Brain microvascular endothelial cell (primary cell): ENCODE results near the gene VPS36.
A peak's percentile ranks its signal among the peaks of the same experiment; 100 is the strongest.
"Not testable (repeated sequence)": the region's sequence is repeated elsewhere in the genome, so short reads cannot be mapped to it uniquely, and the experiment has no call there.

ENCODE experiments used
- DNase-seq: peaks from one replicate; pipeline ENCODE4 v3.0.0-alpha.2; 2020
- H3K27ac ChIP-seq: fragments of 250-450 bp; sonication (Bioruptor Pico); 2 replicates; pipeline ENCODE4 v1.5.1; 2020; ENCODE audit warnings: mild to moderate bottlenecking, moderate library complexity
- H3K27me3 ChIP-seq: fragments of 250-450 bp; sonication (Bioruptor Pico); replicated peaks from 2 replicates; pipeline ENCODE4 v1.5.1; 2020; ENCODE audit warnings: mild to moderate bottlenecking
- H3K36me3 ChIP-seq: fragments of 250-450 bp; sonication (Bioruptor Pico); replicated peaks from 2 replicates; pipeline ENCODE4 v1.5.1; 2020; ENCODE audit warnings: mild to moderate bottlenecking
- H3K4me3 ChIP-seq: 2 replicates; pipeline ENCODE4 v1.5.1; 2011; ENCODE audit warnings: low read depth, mild to moderate bottlenecking, control low read depth, low read length, moderate library complexity
- in situ Hi-C: cut with HindIII; loops from 2 replicates; pipeline ENCODE4 v1.10.0; 2017; ENCODE audit warnings: low sequenced_read_pairs, low pct_ligation_motif_present
- TF ChIP-seq, protein P1 (sequence below): IDR thresholded peaks from 2 replicates; pipeline ENCODE4 v1.5.1; 2011; ENCODE audit warnings: low read depth, mild to moderate bottlenecking, moderate library complexity, low read length, control low read depth, inconsistent platforms; ENCODE audit errors: missing control alignments

Gene VPS36, protein sequence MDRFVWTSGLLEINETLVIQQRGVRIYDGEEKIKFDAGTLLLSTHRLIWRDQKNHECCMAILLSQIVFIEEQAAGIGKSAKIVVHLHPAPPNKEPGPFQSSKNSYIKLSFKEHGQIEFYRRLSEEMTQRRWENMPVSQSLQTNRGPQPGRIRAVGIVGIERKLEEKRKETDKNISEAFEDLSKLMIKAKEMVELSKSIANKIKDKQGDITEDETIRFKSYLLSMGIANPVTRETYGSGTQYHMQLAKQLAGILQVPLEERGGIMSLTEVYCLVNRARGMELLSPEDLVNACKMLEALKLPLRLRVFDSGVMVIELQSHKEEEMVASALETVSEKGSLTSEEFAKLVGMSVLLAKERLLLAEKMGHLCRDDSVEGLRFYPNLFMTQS

GRCh38 chr13:52450012-52450792, at the start of gene VPS36:
TSS of gene VPS36 (minus strand) at chr13:52450634. CDS start at chr13:52450594, 40 bp downstream.
- TF ChIP-seq, protein P1, sequence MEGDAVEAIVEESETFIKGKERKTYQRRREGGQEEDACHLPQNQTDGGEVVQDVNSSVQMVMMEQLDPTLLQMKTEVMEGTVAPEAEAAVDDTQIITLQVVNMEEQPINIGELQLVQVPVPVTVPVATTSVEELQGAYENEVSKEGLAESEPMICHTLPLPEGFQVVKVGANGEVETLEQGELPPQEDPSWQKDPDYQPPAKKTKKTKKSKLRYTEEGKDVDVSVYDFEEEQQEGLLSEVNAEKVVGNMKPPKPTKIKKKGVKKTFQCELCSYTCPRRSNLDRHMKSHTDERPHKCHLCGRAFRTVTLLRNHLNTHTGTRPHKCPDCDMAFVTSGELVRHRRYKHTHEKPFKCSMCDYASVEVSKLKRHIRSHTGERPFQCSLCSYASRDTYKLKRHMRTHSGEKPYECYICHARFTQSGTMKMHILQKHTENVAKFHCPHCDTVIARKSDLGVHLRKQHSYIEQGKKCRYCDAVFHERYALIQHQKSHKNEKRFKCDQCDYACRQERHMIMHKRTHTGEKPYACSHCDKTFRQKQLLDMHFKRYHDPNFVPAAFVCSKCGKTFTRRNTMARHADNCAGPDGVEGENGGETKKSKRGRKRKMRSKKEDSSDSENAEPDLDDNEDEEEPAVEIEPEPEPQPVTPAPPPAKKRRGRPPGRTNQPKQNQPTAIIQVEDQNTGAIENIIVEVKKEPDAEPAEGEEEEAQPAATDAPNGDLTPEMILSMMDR, result peak; percentile 77
- Histone ChIP-seq H3K27ac (peak within 1 kb of the TSS; percentile 87), H3K4me3 (peak within 1 kb of the TSS; percentile 87), H3K36me3 (no peaks in the 10 kb centered on the region), H3K27me3 (no peaks in the 10 kb centered on the region)
- in situ Hi-C loops, result no loop called here
- DNase-seq, result peak; percentile 86

DNA sequence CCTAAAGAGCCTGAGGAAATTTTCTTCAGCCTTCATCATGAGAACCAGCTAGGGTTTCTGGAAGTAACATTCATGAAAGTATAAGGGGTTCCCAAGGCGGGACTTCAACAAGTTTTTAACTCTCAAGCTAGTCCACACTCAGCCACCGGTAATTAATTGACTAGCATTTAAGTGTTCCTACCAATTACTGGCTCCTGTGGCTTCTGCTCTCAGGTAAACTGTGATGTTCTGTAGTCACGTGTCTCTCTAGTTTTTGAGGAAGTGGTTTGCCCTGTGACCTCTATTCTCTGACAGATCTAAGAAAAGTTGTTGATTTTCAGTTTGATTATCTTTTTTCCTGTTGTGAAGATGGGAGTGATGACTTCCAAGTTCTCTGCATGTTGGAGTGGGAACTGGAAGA, 47.5 kb upstream of the VPS36 start:
- H3K36me3 ChIP-seq, DNase-seq, in situ Hi-C loops: not testable (repeated sequence)

GRCh38 chr13:52494241-52494640, 43.8 kb upstream of the VPS36 start:
- H3K4me3 ChIP-seq, H3K27ac ChIP-seq, H3K27me3 ChIP-seq, H3K36me3 ChIP-seq, DNase-seq, in situ Hi-C loops: not testable (repeated sequence)

More for the DNA sequence above, 47.5 kb upstream of the VPS36 start:
- not testable (repeated sequence) for H3K4me3 ChIP-seq, H3K27ac ChIP-seq, H3K27me3 ChIP-seq

DNA sequence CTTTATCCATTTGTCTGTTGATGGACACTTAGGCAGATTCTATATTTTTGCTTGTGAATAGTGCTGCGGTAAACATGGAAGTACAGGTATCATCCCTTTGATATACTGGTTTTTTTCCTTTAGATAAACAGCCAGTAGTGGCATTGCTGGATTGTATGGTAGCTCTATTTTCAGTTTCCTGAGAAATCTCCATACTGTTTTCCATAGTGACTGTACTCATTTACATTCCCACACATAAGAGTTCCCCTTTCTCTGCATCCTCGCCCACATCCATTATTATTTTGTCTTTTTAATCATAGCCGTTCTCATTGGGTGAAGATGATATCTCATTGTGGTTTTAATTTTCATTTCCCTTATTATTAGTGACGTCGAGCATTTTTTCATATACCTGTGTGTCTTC, 40.6 kb upstream of the VPS36 start:
- H3K4me3 ChIP-seq, H3K36me3 ChIP-seq, H3K27me3 ChIP-seq, H3K27ac ChIP-seq, in situ Hi-C loops, DNase-seq: not testable (repeated sequence)

GRCh38 chr13:52488763-52489162, 38.3 kb upstream of the VPS36 start:
- H3K36me3 ChIP-seq, H3K27me3 ChIP-seq, H3K4me3 ChIP-seq, in situ Hi-C loops, DNase-seq, H3K27ac ChIP-seq: not testable (repeated sequence)

DNA sequence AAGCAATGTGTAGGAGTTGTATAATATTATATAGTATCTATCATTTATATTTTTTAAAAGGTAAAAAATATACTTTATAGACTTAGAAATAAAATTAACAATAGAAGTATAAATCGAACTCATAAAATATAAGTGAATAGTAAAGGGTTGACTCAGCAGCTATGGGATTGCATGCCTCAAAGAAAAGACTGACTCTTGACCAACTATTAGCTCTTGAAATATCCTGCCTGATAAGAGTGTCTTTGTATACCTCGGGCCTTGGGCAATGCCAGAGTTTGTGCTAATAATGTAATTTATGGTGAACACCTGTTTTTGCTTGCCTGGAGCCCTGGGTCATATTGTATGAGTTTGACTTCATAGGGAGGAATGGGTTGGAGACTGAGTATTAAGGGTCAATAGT, 36.6 kb upstream of the VPS36 start:
- H3K27me3 ChIP-seq, H3K27ac ChIP-seq, in situ Hi-C loops, H3K4me3 ChIP-seq, DNase-seq, H3K36me3 ChIP-seq: not testable (repeated sequence)

GRCh38 chr13:52480677-52481428, 30.4 kb upstream of the VPS36 start:
- H3K27me3 ChIP-seq, H3K4me3 ChIP-seq, in situ Hi-C loops, H3K27ac ChIP-seq, H3K36me3 ChIP-seq, DNase-seq: not testable (repeated sequence)

- DNase-seq, H3K4me3 ChIP-seq, H3K36me3 ChIP-seq, in situ Hi-C loops, H3K27me3 ChIP-seq, H3K27ac ChIP-seq: not testable (repeated sequence)
Measured at GRCh38 chr13:52468487-52468886, 18.1 kb upstream of the VPS36 start.

DNA sequence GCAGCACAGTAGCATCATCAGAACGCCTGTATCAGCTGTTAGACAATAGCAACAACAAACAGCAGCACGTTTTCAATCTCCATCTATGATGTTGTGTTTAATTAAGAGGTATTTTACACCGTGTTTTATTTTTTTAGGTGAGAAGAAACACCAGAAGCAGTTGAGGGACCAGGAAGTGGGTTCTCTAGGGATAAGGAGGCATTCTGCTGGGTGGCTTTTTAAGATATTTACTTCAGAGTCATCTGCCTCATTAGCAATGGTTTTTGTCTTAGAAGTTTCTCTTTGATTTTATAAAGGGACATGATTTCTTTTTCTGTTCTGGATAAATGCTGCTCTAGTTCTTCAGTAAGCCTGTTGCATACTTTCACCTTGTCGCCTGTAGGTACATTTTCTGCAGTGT, 13.1 kb upstream of the VPS36 start:
- Histone ChIP-seq H3K27ac (no peak overlapping the region), H3K36me3 (peaks cover 8% of the 10 kb centered on the region), H3K4me3 (no peak overlapping the region), H3K27me3 (no peaks in the 10 kb centered on the region)
- DNase-seq, result no peak
- in situ Hi-C loops, result no loop called here
- TF ChIP-seq, protein P1, result no peak
